ENCODE results near the gene GSTP1. TPM values are rescaled to one million over a fixed set of nuclear protein-coding genes. Genes with fewer than 3 reads are reported as not detected.
"Not testable (repeated sequence)": the region's sequence is repeated elsewhere in the genome, so short reads cannot be mapped to it uniquely, and the experiment has no call there.

The GSTP1 gene
- total and polyA plus RNA-seq, 5 donors from 2014 or later: 55.7 to 231 (median 207) TPM

GRCh38 chr11:67600324-67601029 is 16.9 kb downstream of the GSTP1 start:
- Mint-ChIP-seq H3K27me3 (peaks cover 49% of the 10 kb centered on the region), H3K4me3 (no peak overlapping the region), H3K27ac (no peak overlapping the region), H3K36me3 (no peaks in the 10 kb centered on the region), H3K9me3 (no peaks in the 10 kb centered on the region), H3K4me1 (peaks cover 0 to 7% (median 1%) of the 10 kb centered on the region in 4 donors)
- no peak overlapping the region for H3K27ac ChIP-seq (ENCODE audit: insufficient read depth, low read length, poor library complexity, severe bottlenecking)
- ATAC-seq (ENCODE audit: low read depth in 2 of 2) (no peak), DNase-seq (no peak)
- H3K9me3 ChIP-seq (ENCODE audit: control insufficient read depth in 2 of 2, low read length in 2 of 2): peaks cover 0 to 2% of the 10 kb centered on the region in 2 experiments
- no peaks in the 10 kb centered on the region for H3K4me1 ChIP-seq (ENCODE audit: control insufficient read depth, insufficient read depth, low read length, poor library complexity, severe bottlenecking)
- H3K27me3 ChIP-seq (ENCODE audit: control insufficient read depth, insufficient read depth, low read length): peaks cover 10% of the 10 kb centered on the region
- no peaks in the 10 kb centered on the region for H3K36me3 ChIP-seq (ENCODE audit: control insufficient read depth, insufficient read depth, low read length)
- no peak overlapping the region for H3K4me3 ChIP-seq (ENCODE audit: low read depth, low read length)

GRCh38 chr11:67601098-67601497 is 17.5 kb downstream of the GSTP1 start:
- Mint-ChIP-seq H3K36me3 (no peaks in the 10 kb centered on the region), H3K4me1 (peaks cover 0 to 7% (median 5%) of the 10 kb centered on the region in 4 donors), H3K9me3 (no peaks in the 10 kb centered on the region), H3K27ac (no peak overlapping the region), H3K4me3 (no peak overlapping the region), H3K27me3 (peaks cover 49% of the 10 kb centered on the region)
- Histone ChIP-seq H3K27ac (ENCODE audit: insufficient read depth, low read length, poor library complexity, severe bottlenecking) (no peak overlapping the region), H3K27me3 (ENCODE audit: control insufficient read depth, insufficient read depth, low read length) (peaks cover 10% of the 10 kb centered on the region), H3K4me1 (ENCODE audit: control insufficient read depth, insufficient read depth, low read length, poor library complexity, severe bottlenecking) (peaks cover 4% of the 10 kb centered on the region), H3K36me3 (ENCODE audit: control insufficient read depth, insufficient read depth, low read length) (no peaks in the 10 kb centered on the region), H3K9me3 (ENCODE audit: control insufficient read depth in 2 of 2, low read length in 2 of 2) (peaks cover 0 to 2% of the 10 kb centered on the region in 2 experiments), H3K4me3 (ENCODE audit: low read depth, low read length) (no peak overlapping the region)
- ATAC-seq (ENCODE audit: low read depth in 2 of 2) (no peak), DNase-seq (no peak)

- H3K4me3 ChIP-seq (ENCODE audit: low read depth, low read length); H3K27ac Mint-ChIP-seq; DNase-seq; H3K9me3 Mint-ChIP-seq; H3K36me3 ChIP-seq (ENCODE audit: control insufficient read depth, insufficient read depth, low read length); H3K36me3 Mint-ChIP-seq; ATAC-seq (ENCODE audit: low read depth in 2 of 2); H3K27ac ChIP-seq (ENCODE audit: insufficient read depth, low read length, poor library complexity, severe bottlenecking); H3K27me3 ChIP-seq (ENCODE audit: control insufficient read depth, insufficient read depth, low read length); H3K9me3 ChIP-seq (ENCODE audit: control insufficient read depth in 2 of 2, low read length in 2 of 2): not testable (repeated sequence)
- peak overlapping the region; percentile 23 to 80 (median 56) for H3K4me3 Mint-ChIP-seq
- peaks cover 0 to 25% (median 12%) of the 10 kb centered on the region in 4 donors for H3K4me1 Mint-ChIP-seq
- peaks cover 38% of the 10 kb centered on the region for H3K27me3 Mint-ChIP-seq
- H3K4me1 ChIP-seq (ENCODE audit: control insufficient read depth, insufficient read depth, low read length, poor library complexity, severe bottlenecking): peaks cover 21% of the 10 kb centered on the region
These were observed 20.5 kb downstream of the GSTP1 start for GRCh38 chr11:67604119-67604518.

GRCh38 chr11:67604815-67605214 is 21.2 kb downstream of the GSTP1 start:
- H3K4me3 Mint-ChIP-seq: peak overlapping the region in 3 of 4 donors; percentile 24 to 80 (median 62)

GRCh38 chr11:67605231-67606011 is 21.8 kb downstream of the GSTP1 start:
- Mint-ChIP-seq H3K4me1 (peaks cover 0 to 25% (median 12%) of the 10 kb centered on the region in 4 donors), H3K27me3 (peaks cover 25% of the 10 kb centered on the region), H3K4me3 (peak overlapping the region; percentile 29 to 89 (median 68)), H3K9me3 (peaks cover 0 to 2% (median 0%) of the 10 kb centered on the region in 7 donors), H3K36me3 (peaks cover 14% of the 10 kb centered on the region), H3K27ac (peak overlapping the region; percentile 31 to 92 (median 32))
- Histone ChIP-seq H3K27ac (ENCODE audit: insufficient read depth, low read length, poor library complexity, severe bottlenecking) (no peak overlapping the region), H3K9me3 (ENCODE audit: control insufficient read depth in 2 of 2, low read length in 2 of 2) (no peaks in the 10 kb centered on the region), H3K4me3 (ENCODE audit: low read depth, low read length) (no peak overlapping the region), H3K4me1 (ENCODE audit: control insufficient read depth, insufficient read depth, low read length, poor library complexity, severe bottlenecking) (peaks cover 21% of the 10 kb centered on the region), H3K36me3 (ENCODE audit: control insufficient read depth, insufficient read depth, low read length) (peaks cover 13% of the 10 kb centered on the region), H3K27me3 (ENCODE audit: control insufficient read depth, insufficient read depth, low read length) (peaks cover 10% of the 10 kb centered on the region)
- ATAC-seq (ENCODE audit: low read depth in 2 of 2): no peak
- no peak for DNase-seq

More at GRCh38 chr11:67604815-67605214, 21.2 kb downstream of the GSTP1 start:
- H3K36me3 Mint-ChIP-seq: peaks cover 10% of the 10 kb centered on the region
- peaks cover 31% of the 10 kb centered on the region for H3K27me3 Mint-ChIP-seq
- DNase-seq (no peak), ATAC-seq (ENCODE audit: low read depth in 2 of 2) (no peak)
- H3K36me3 ChIP-seq (ENCODE audit: control insufficient read depth, insufficient read depth, low read length): peaks cover 8% of the 10 kb centered on the region
- peaks cover 21% of the 10 kb centered on the region for H3K4me1 ChIP-seq (ENCODE audit: control insufficient read depth, insufficient read depth, low read length, poor library complexity, severe bottlenecking)
- no peaks in the 10 kb centered on the region for H3K9me3 ChIP-seq (ENCODE audit: control insufficient read depth in 2 of 2, low read length in 2 of 2)
- H3K4me3 ChIP-seq (ENCODE audit: low read depth, low read length): no peak overlapping the region
- H3K4me1 Mint-ChIP-seq: peaks cover 0 to 25% (median 12%) of the 10 kb centered on the region in 4 donors
- peaks cover 10% of the 10 kb centered on the region for H3K27me3 ChIP-seq (ENCODE audit: control insufficient read depth, insufficient read depth, low read length)
- peak overlapping the region in 2 of 3 donors; percentile 31 to 32 for H3K27ac Mint-ChIP-seq
- H3K27ac ChIP-seq (ENCODE audit: insufficient read depth, low read length, poor library complexity, severe bottlenecking): no peak overlapping the region
- H3K9me3 Mint-ChIP-seq: peaks cover 0 to 2% (median 0%) of the 10 kb centered on the region in 7 donors

- H3K27ac ChIP-seq (ENCODE audit: insufficient read depth, low read length, poor library complexity, severe bottlenecking): peak overlapping the region; percentile 75
- H3K9me3 Mint-ChIP-seq: peaks cover 0 to 2% (median 0%) of the 10 kb centered on the region in 7 donors
- ATAC-seq (ENCODE audit: low read depth in 2 of 2) (no peak), DNase-seq (no peak)
- H3K27me3 Mint-ChIP-seq: peaks cover 20% of the 10 kb centered on the region
- H3K36me3 ChIP-seq (ENCODE audit: control insufficient read depth, insufficient read depth, low read length): peaks cover 20% of the 10 kb centered on the region
- peak overlapping the region; percentile 70 to 92 (median 91) for H3K27ac Mint-ChIP-seq
- H3K4me1 ChIP-seq (ENCODE audit: control insufficient read depth, insufficient read depth, low read length, poor library complexity, severe bottlenecking): peaks cover 21% of the 10 kb centered on the region
- peak overlapping the region; percentile 79 for H3K4me3 ChIP-seq (ENCODE audit: low read depth, low read length)
- peaks cover 14% of the 10 kb centered on the region for H3K36me3 Mint-ChIP-seq
- peak overlapping the region; percentile 88 to 92 (median 90) for H3K4me3 Mint-ChIP-seq
- H3K27me3 ChIP-seq (ENCODE audit: control insufficient read depth, insufficient read depth, low read length): peaks cover 9% of the 10 kb centered on the region
- peaks cover 0 to 25% (median 11%) of the 10 kb centered on the region in 4 donors for H3K4me1 Mint-ChIP-seq
- H3K9me3 ChIP-seq (ENCODE audit: control insufficient read depth in 2 of 2, low read length in 2 of 2): no peaks in the 10 kb centered on the region
These were observed 22.5 kb downstream of the GSTP1 start for GRCh38 chr11:67606093-67606491.

- peaks cover 14% of the 10 kb centered on the region for H3K27me3 Mint-ChIP-seq
- H3K9me3 Mint-ChIP-seq: peaks cover 0 to 2% (median 0%) of the 10 kb centered on the region in 7 donors
- no peaks in the 10 kb centered on the region for H3K9me3 ChIP-seq (ENCODE audit: control insufficient read depth in 2 of 2, low read length in 2 of 2)
- peak within 1 kb of the TSS; percentile 79 for H3K4me3 ChIP-seq (ENCODE audit: low read depth, low read length)
- peaks cover 0 to 25% (median 11%) of the 10 kb centered on the region in 4 donors for H3K4me1 Mint-ChIP-seq
- ATAC-seq (ENCODE audit: low read depth in 2 of 2) (peak; percentile 99 to 100), DNase-seq (peak; percentile 94 to 97 (median 95))
- H3K36me3 ChIP-seq (ENCODE audit: control insufficient read depth, insufficient read depth, low read length): peaks cover 25% of the 10 kb centered on the region
- peaks cover 14% of the 10 kb centered on the region for H3K36me3 Mint-ChIP-seq
- peak within 1 kb of the TSS; percentile 75 for H3K27ac ChIP-seq (ENCODE audit: insufficient read depth, low read length, poor library complexity, severe bottlenecking)
- peaks cover 6% of the 10 kb centered on the region for H3K27me3 ChIP-seq (ENCODE audit: control insufficient read depth, insufficient read depth, low read length)
- H3K4me3 Mint-ChIP-seq: peak within 1 kb of the TSS; percentile 88 to 92 (median 90)
- H3K4me1 ChIP-seq (ENCODE audit: control insufficient read depth, insufficient read depth, low read length, poor library complexity, severe bottlenecking): peaks cover 21% of the 10 kb centered on the region
- H3K27ac Mint-ChIP-seq: peak within 1 kb of the TSS; percentile 92 to 95 (median 93)
These were observed 23.1 kb downstream of the GSTP1 start, which contains the start of gene NDUFV1 for GRCh38 chr11:67606492-67607295. Gene NDUFV1 (plus strand): TSS chr11:67606936. CDS start chr11:67607005, 69 bp downstream.
